GM12878 (cell line): ENCODE data around the gene BPI. TPM values are rescaled to one million over a fixed set of nuclear protein-coding genes. Genes with fewer than 3 reads are reported as not detected.

ENCODE experiments used
- ATAC-seq: fragments of 200-7000 bp; cut with Tn5 transposase; 3 replicates; pipeline ENCODE4 v1.9.1; 2020; ENCODE audit warnings: mild to moderate bottlenecking, moderate library complexity
- BruUV-seq: library from RNA; stranded (reverse); fragments of 400-500 nt; replicated peaks from 2 replicates; lab custom pipeline; 2021; lab: Mats Ljungman, UMichigan
- CTCF ChIA-PET: fragments of 300-600 bp; sonication (Branson Sonifier 250); formaldehyde crosslinking; extraction: SDS; loops from one replicate; lab custom pipeline; 2021; ENCODE audit warnings: inconsistent platforms; lab: Yijun Ruan, JAX
- POLR2A ChIA-PET: fragments of 350-600 bp; formaldehyde crosslinking; extraction: SDS; loops from one replicate; lab custom pipeline; 2021; ENCODE audit warnings: inconsistent platforms; lab: Charles Lee
- RAD21 ChIA-PET: fragments of 300-600 bp; sonication (Branson Sonifier 250); formaldehyde crosslinking; loops from one replicate; lab custom pipeline; 2023; ENCODE audit warnings: antibody characterized with exemption; ENCODE audit not compliant: unreplicated experiment; lab: Charles Lee
- SMC1A ChIA-PET: fragments of 300-600 bp; sonication (Branson Sonifier 250); formaldehyde crosslinking; loops from one replicate; lab custom pipeline; 2023; ENCODE audit not compliant: unreplicated experiment, uncharacterized antibody; lab: Charles Lee
- DNase-seq: peaks from one replicate; pipeline ENCODE4 v3.0.0-alpha.2; 2011; ENCODE audit warnings: low read depth, low spot score
- FAIRE-seq: peaks from 3 replicates; lab custom pipeline; 2011; peaks lifted over from hg19 to GRCh38; lab: Jason Lieb, UNC
- H2AFZ ChIP-seq: 2 replicates; pipeline ENCODE4 v1.6.0; 2011; ENCODE audit warnings: low read depth, low read length, control low read depth; ENCODE audit not compliant: control insufficient read depth
- H3K27ac ChIP-seq: 2 replicates; pipeline ENCODE4 v1.5.1; 2011; ENCODE audit warnings: control low read depth; ENCODE audit not compliant: control insufficient read depth, insufficient read depth
- H3K27me3 ChIP-seq, 2 experiments: replicated peaks in 1 of 2; 2 replicates each; pipeline versions ENCODE4 v1.6.0 to v1.6.1; 2011; ENCODE audit warnings: low read length in 1 of 2; ENCODE audit not compliant: control insufficient read depth in 2 of 2, insufficient read depth in 2 of 2
- H3K36me3 ChIP-seq, 2 experiments: 2 replicates each; pipeline ENCODE4 v1.5.1; 2011; ENCODE audit warnings: low read length in 1 of 2; ENCODE audit not compliant: control insufficient read depth in 2 of 2, insufficient read depth in 2 of 2
- H3K4me1 ChIP-seq: 2 replicates; pipeline ENCODE4 v1.6.1; 2011; ENCODE audit warnings: mild to moderate bottlenecking, low read length, moderate library complexity, mixed read lengths; ENCODE audit not compliant: control insufficient read depth, insufficient read depth
- H3K4me2 ChIP-seq: 2 replicates; pipeline ENCODE4 v1.6.0; 2011; ENCODE audit warnings: control low read depth; ENCODE audit not compliant: control insufficient read depth, insufficient read depth
- H3K4me3 ChIP-seq: fragments of 200-600 bp; sonication (generic); 2 replicates; pipeline ENCODE4 v1.5.1; 2016
- H3K79me2 ChIP-seq: 2 replicates; pipeline ENCODE4 v1.6.0; 2011; ENCODE audit warnings: low read length; ENCODE audit not compliant: control insufficient read depth, insufficient read depth
- H3K9ac ChIP-seq: 2 replicates; pipeline ENCODE4 v1.8.0; 2011; ENCODE audit warnings: low read length, control low read depth, mixed read lengths; ENCODE audit not compliant: control insufficient read depth, insufficient read depth
- H3K9me3 ChIP-seq: replicated peaks from 3 replicates; pipeline ENCODE4 v1.5.1; 2011; ENCODE audit warnings: mild to moderate bottlenecking, low read length; ENCODE audit not compliant: control insufficient read depth, insufficient read depth
- H4K20me1 ChIP-seq: 2 replicates; pipeline ENCODE4 v1.6.0; 2011; ENCODE audit not compliant: control insufficient read depth, insufficient read depth
- CHD4 ChIP-seq: fragments of 200-600 bp; sonication (generic); IDR thresholded peaks from 2 replicates; pipeline ENCODE4 v1.6.1; 2016; ENCODE audit warnings: mild to moderate bottlenecking
- ETV6 ChIP-seq, 2 experiments: fragments of 450-650 bp in 1 of 2; IDR thresholded peaks in 1 of 2; conservative IDR thresholded peaks in 1 of 2; 2 replicates each; pipeline ENCODE4 v1.6.1; 2014; ENCODE audit warnings: antibody characterized with exemption in 1 of 2, borderline replicate concordance in 1 of 2, low read depth in 1 of 2, mild to moderate bottlenecking in 1 of 2, moderate library complexity in 1 of 2
- KDM1A ChIP-seq: fragments of 200-600 bp; sonication (generic); IDR thresholded peaks from 2 replicates; pipeline ENCODE4 v1.6.1; 2016; ENCODE audit warnings: borderline replicate concordance
- MYB ChIP-seq: fragments of 150-350 bp; IDR thresholded peaks from 2 replicates; pipeline ENCODE4 v1.6.1; 2014; ENCODE audit warnings: mild to moderate bottlenecking, low read depth, low read length, borderline replicate concordance
- MYC ChIP-seq: IDR thresholded peaks from 2 replicates; pipeline ENCODE4 v1.6.1; 2011; ENCODE audit warnings: mild to moderate bottlenecking, low read length, moderate library complexity, inconsistent platforms; ENCODE audit not compliant: insufficient read depth, insufficient replicate concordance, insufficient read length, severe bottlenecking
- NR2C2 ChIP-seq: IDR thresholded peaks from 2 replicates; pipeline ENCODE4 v1.6.1; 2011; ENCODE audit warnings: borderline replicate concordance, low read depth; ENCODE audit not compliant: control insufficient read depth, insufficient read length
- PAX5 ChIP-seq: IDR thresholded peaks from 2 replicates; pipeline ENCODE4 v1.6.1; 2011; ENCODE audit warnings: low read depth, low read length, borderline replicate concordance
- POU2F2 ChIP-seq: IDR thresholded peaks from 3 replicates; pipeline ENCODE4 v1.6.1; 2011; ENCODE audit warnings: low read depth, mild to moderate bottlenecking, low read length, borderline replicate concordance
- SIN3A ChIP-seq: IDR thresholded peaks from 2 replicates; pipeline ENCODE4 v1.6.1; 2012; ENCODE audit warnings: low read depth, low read length, improper control_type of control experiment
- SREBF1 ChIP-seq: IDR thresholded peaks from 2 replicates; pipeline ENCODE4 v1.6.1; 2012; ENCODE audit warnings: mild to moderate bottlenecking, low read length
- SUZ12 ChIP-seq: fragments of 200-600 bp; sonication (generic); IDR thresholded peaks from one replicate; pipeline ENCODE4 v1.6.1; 2018; ENCODE audit warnings: antibody characterized with exemption, mild to moderate bottlenecking; ENCODE audit not compliant: unreplicated experiment
- TARDBP ChIP-seq: IDR thresholded peaks from 2 replicates; pipeline ENCODE4 v1.6.1; 2016; ENCODE audit warnings: borderline replicate concordance
- TBL1XR1 ChIP-seq: IDR thresholded peaks from 2 replicates; pipeline ENCODE4 v1.6.1; 2012; ENCODE audit warnings: low read depth, low read length, improper control_type of control experiment
- ZBED1 ChIP-seq: IDR thresholded peaks from 2 replicates; pipeline ENCODE4 v1.6.1; 2016; ENCODE audit warnings: borderline replicate concordance
- ZNF384 ChIP-seq: IDR thresholded peaks from 2 replicates; pipeline ENCODE4 v1.6.1; 2012; ENCODE audit warnings: low read depth, mild to moderate bottlenecking, low read length, improper control_type of control experiment, borderline replicate concordance
- ZSCAN29 ChIP-seq: fragments of 450-650 bp; IDR thresholded peaks from 2 replicates; pipeline ENCODE4 v1.6.1; 2017; ENCODE audit warnings: mild to moderate bottlenecking, moderate library complexity
- WGBS: methylation state at CpG from one replicate; pipeline ENCODE4 v1.1.6; 2016; ENCODE audit warnings: low lambda C conversion rate; ENCODE audit not compliant: insufficient replicate concordance, insufficient coverage; ENCODE audit errors: missing lambda C conversion rate; 5-methylcytosine and 5-hydroxymethylcytosine counted together
- in situ Hi-C: fragments of 300-500 bp; cut with MboI; formaldehyde crosslinking; loops from 9 replicates; pipeline ENCODE4 v1.14.3; 2018; ENCODE audit warnings: mixed read lengths
- intact Hi-C: fragments of 100-400 bp; cut with micrococcal nuclease; formaldehyde crosslinking; loops from one replicate; pipeline ENCODE4 v1.14.2; 2022; ENCODE audit not compliant: unreplicated experiment
- polyA plus RNA-seq, 11 experiments: library from polyadenylated mRNA; depleted of rRNA in 4 of 11; unstranded in 6 of 11; stranded (reverse) in 5 of 11; fragments of >200 nt; fragmentation: Nextera tagmentation in 4 of 11; fragmentation: Illumina TruSeq in 1 of 11; extraction: Ambion mirVana in 4 of 11; extraction: Trizol in 1 of 11; gene quantifications; 1 replicate in 1 of 11; 2 replicates in 10 of 11; pipeline versions ENCODE4 v1.2.1 to v1.2.3, GENCODE V29; 2011 to 2016; ENCODE audit warnings: inconsistent platforms in 2 of 11, missing spikeins in 2 of 11, low read depth in 1 of 11
- total RNA-seq, 4 experiments: library from RNA; depleted of rRNA in 3 of 4; stranded (reverse); fragments of >200 nt in 3 of 4; fragmentation: Illumina TruSeq in 1 of 4; extraction: Trizol in 1 of 4; gene quantifications; 2 replicates each; pipeline versions ENCODE4 v1.2.1 to v1.2.3, GENCODE V29; 2013 to 2021
- TF ChIP-seq, protein P1 (sequence below), 3 experiments: IDR thresholded peaks in 2 of 3; conservative IDR thresholded peaks in 1 of 3; 2 replicates each; pipeline ENCODE4 v1.5.1; 2011; ENCODE audit warnings: low read depth in 3 of 3, low read length in 3 of 3, mild to moderate bottlenecking in 3 of 3, control low read depth in 2 of 3, moderate library complexity in 2 of 3, inconsistent platforms in 1 of 3, mixed read lengths in 1 of 3; ENCODE audit not compliant: control insufficient read depth in 2 of 3, insufficient read depth in 1 of 3; ENCODE audit errors: extremely low read depth in 1 of 3
- TF ChIP-seq, protein P2 (sequence below): IDR thresholded peaks from 2 replicates; pipeline ENCODE4 v1.6.1; 2012; ENCODE audit warnings: low read depth, low read length, improper control_type of control experiment
- TF ChIP-seq, protein P3 (sequence below): fragments of 450-650 bp; IDR thresholded peaks from 2 replicates; pipeline ENCODE4 v1.6.1; 2017; ENCODE audit warnings: mild to moderate bottlenecking

BPI gene
- total and polyA plus RNA-seq, 10 of the 15 experiments (the other 5 are each of a cell fraction or from before 2014, with no cell fraction given): not detected

DNA sequence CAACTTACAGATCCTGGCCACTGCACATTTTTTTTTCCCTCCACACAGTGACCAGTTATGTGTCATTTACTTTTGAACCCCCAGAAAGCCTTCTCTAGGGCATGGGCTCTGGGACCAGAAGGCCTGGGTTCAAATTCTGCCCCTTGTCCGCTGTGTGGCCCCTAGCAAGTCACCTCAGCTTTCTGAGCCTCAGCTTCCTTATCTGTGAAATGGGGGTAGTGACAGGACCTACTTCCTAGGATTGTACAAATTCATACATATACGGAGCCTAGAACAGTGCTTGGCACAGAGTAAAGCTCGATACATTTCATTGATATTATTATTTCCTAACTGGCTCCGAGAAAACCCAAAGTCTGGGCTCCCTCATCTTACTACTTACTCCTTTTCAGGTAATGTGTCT lies 1.6 kb downstream of the BPI start:
- no TSS peak for BruUV-seq
- CTCF ChIA-PET: interaction anchor here (0.8 to 1.3 kb wide), 4 partner anchors 18 to 247 kb away, joined by 3 to 5 read pairs (median 3); no protein-coding TSS in a partner anchor
- in situ Hi-C loops: no loop called here
- Histone ChIP-seq H3K4me2 (no peak overlapping the region), H4K20me1 (no peaks in the 10 kb centered on the region), H3K79me2 (no peaks in the 10 kb centered on the region), H3K36me3 (no peaks in the 10 kb centered on the region), H3K4me3 (no peak overlapping the region), H3K9me3 (no peaks in the 10 kb centered on the region), H2AFZ (no peak overlapping the region), H3K9ac (no peak overlapping the region), H3K4me1 (no peaks in the 10 kb centered on the region; the same call in 1 of the 2 replicates), H3K27ac (no peak overlapping the region), H3K27me3 (peaks cover 9 to 20% of the 10 kb centered on the region in 2 experiments)
- ATAC-seq (no peak), DNase-seq (no peak), FAIRE-seq (no peak)
- intact Hi-C loops: no loop called here
- RAD21 ChIA-PET: no interaction called here
- POLR2A ChIA-PET: no interaction called here
- WGBS: 40% methylated on average over 4 of the region's 4 CpGs
- SMC1A ChIA-PET: no interaction called here
- no peak for TF ChIP-seq TBL1XR1
- no peak for TF ChIP-seq MYC
- TF ChIP-seq ZNF384: no peak
- no peak for TF ChIP-seq SREBF1
- TF ChIP-seq, protein P1, sequence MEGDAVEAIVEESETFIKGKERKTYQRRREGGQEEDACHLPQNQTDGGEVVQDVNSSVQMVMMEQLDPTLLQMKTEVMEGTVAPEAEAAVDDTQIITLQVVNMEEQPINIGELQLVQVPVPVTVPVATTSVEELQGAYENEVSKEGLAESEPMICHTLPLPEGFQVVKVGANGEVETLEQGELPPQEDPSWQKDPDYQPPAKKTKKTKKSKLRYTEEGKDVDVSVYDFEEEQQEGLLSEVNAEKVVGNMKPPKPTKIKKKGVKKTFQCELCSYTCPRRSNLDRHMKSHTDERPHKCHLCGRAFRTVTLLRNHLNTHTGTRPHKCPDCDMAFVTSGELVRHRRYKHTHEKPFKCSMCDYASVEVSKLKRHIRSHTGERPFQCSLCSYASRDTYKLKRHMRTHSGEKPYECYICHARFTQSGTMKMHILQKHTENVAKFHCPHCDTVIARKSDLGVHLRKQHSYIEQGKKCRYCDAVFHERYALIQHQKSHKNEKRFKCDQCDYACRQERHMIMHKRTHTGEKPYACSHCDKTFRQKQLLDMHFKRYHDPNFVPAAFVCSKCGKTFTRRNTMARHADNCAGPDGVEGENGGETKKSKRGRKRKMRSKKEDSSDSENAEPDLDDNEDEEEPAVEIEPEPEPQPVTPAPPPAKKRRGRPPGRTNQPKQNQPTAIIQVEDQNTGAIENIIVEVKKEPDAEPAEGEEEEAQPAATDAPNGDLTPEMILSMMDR (IDR thresholded peaks at IDR 0.05 in 2 of 3, conservative IDR thresholded peaks at IDR 0.05 in 1 of 3; ENCODE audit: control insufficient read depth in 2 of 3, extremely low read depth in 1 of 3, insufficient read depth in 1 of 3, low read depth in 3 of 3, low read length in 3 of 3): no peak
- TF ChIP-seq NR2C2: no peak
- no peak for TF ChIP-seq KDM1A
- no peak for TF ChIP-seq ETV6 (conservative IDR thresholded peaks at IDR 0.05 in 1 of 2, IDR thresholded peaks at IDR 0.05 in 1 of 2; ENCODE audit: borderline replicate concordance in 1 of 2, low read depth in 1 of 2)
- no peak for TF ChIP-seq TARDBP
- TF ChIP-seq ZBED1: no peak
- TF ChIP-seq PAX5: no peak
- TF ChIP-seq, protein P2, sequence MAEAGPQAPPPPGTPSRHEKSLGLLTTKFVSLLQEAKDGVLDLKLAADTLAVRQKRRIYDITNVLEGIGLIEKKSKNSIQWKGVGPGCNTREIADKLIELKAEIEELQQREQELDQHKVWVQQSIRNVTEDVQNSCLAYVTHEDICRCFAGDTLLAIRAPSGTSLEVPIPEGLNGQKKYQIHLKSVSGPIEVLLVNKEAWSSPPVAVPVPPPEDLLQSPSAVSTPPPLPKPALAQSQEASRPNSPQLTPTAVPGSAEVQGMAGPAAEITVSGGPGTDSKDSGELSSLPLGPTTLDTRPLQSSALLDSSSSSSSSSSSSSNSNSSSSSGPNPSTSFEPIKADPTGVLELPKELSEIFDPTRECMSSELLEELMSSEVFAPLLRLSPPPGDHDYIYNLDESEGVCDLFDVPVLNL: no peak
- no peak for TF ChIP-seq SIN3A
- TF ChIP-seq CHD4: no peak
- TF ChIP-seq MYB: no peak
- TF ChIP-seq, protein P3, sequence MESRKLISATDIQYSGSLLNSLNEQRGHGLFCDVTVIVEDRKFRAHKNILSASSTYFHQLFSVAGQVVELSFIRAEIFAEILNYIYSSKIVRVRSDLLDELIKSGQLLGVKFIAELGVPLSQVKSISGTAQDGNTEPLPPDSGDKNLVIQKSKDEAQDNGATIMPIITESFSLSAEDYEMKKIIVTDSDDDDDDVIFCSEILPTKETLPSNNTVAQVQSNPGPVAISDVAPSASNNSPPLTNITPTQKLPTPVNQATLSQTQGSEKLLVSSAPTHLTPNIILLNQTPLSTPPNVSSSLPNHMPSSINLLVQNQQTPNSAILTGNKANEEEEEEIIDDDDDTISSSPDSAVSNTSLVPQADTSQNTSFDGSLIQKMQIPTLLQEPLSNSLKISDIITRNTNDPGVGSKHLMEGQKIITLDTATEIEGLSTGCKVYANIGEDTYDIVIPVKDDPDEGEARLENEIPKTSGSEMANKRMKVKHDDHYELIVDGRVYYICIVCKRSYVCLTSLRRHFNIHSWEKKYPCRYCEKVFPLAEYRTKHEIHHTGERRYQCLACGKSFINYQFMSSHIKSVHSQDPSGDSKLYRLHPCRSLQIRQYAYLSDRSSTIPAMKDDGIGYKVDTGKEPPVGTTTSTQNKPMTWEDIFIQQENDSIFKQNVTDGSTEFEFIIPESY: no peak
- no peak for TF ChIP-seq SUZ12
- no peak for TF ChIP-seq ZSCAN29
- no peak for TF ChIP-seq POU2F2
